Natural killer cell (primary cell): Measurements from ENCODE around the gene ACSM3. TPM values are rescaled to one million over a fixed set of nuclear protein-coding genes. Genes with fewer than 3 reads are reported as not detected.

Experiments
- ATAC-seq, 3 donors: fragments of 150-1000 bp in 2 of 3; fragments of 200-7000 bp in 1 of 3; cut with Tn5 transposase; 1 replicate in 1 of 3; 2 replicates in 2 of 3; pipeline ENCODE4 v1.10.0; 2021; ENCODE audit warnings: mild to moderate bottlenecking in 2 of 3, moderate library complexity in 2 of 3
- DNase-seq, 2 donors: peaks; one replicate each; pipeline versions ENCODE4 v3.0.0 to v3.0.0-alpha.2; 2013 to 2021; ENCODE audit warnings: mixed read lengths in 1 of 2
- H3K27ac ChIP-seq: one replicate; pipeline ENCODE4 v1.5.1; 2013; ENCODE audit warnings: mild to moderate bottlenecking, low read length
- H3K27me3 ChIP-seq: one replicate; pipeline ENCODE4 v1.6.1; 2013; ENCODE audit warnings: low read length; ENCODE audit not compliant: control insufficient read depth, insufficient read depth
- H3K36me3 ChIP-seq: one replicate; pipeline ENCODE4 v1.6.1; 2013; ENCODE audit warnings: low read length; ENCODE audit not compliant: control insufficient read depth, insufficient read depth
- H3K4me1 ChIP-seq: one replicate; pipeline ENCODE4 v1.6.1; 2013; ENCODE audit warnings: low read length; ENCODE audit not compliant: control insufficient read depth, insufficient read depth
- H3K4me3 ChIP-seq: one replicate; pipeline ENCODE4 v1.5.1; 2013; ENCODE audit warnings: low read length
- H3K9me3 ChIP-seq: one replicate; pipeline ENCODE4 v1.6.1; 2013; ENCODE audit warnings: low read length; ENCODE audit not compliant: control insufficient read depth, insufficient read depth
- H3K27ac Mint-ChIP-seq, 2 donors: one replicate each; pipeline ENCODE4 v1.8.0; 2022; ENCODE audit warnings: mild to moderate bottlenecking in 2 of 2, mixed read lengths in 2 of 2, moderate library complexity in 1 of 2
- H3K27me3 Mint-ChIP-seq, 2 donors: one replicate each; pipeline ENCODE4 v1.8.0; 2022; ENCODE audit warnings: low read depth in 2 of 2, mixed read lengths in 2 of 2
- H3K36me3 Mint-ChIP-seq: one replicate; pipeline ENCODE4 v1.8.0; 2022; ENCODE audit warnings: mixed read lengths
- H3K4me1 Mint-ChIP-seq, 2 donors: one replicate each; pipeline ENCODE4 v1.8.0; 2022; ENCODE audit warnings: mixed read lengths in 2 of 2
- H3K4me3 Mint-ChIP-seq: one replicate; pipeline ENCODE4 v1.8.0; 2022; ENCODE audit warnings: mild to moderate bottlenecking, moderate library complexity, mixed read lengths
- H3K9me3 Mint-ChIP-seq, 2 donors: one replicate each; pipeline ENCODE4 v1.8.0; 2022; ENCODE audit warnings: mixed read lengths in 2 of 2
- WGBS: methylation state at CpG from one replicate; pipeline ENCODE4 v1.1.7; 2013; ENCODE audit warnings: missing lambda C conversion rate; ENCODE audit not compliant: insufficient coverage; 5-methylcytosine and 5-hydroxymethylcytosine counted together
- intact Hi-C: fragments of 100-400 bp; cut with micrococcal nuclease; formaldehyde crosslinking; loops from one replicate; pipeline ENCODE4 v1.14.2; 2022
- total RNA-seq, 4 donors: library from RNA; stranded (reverse); fragments of 120-200 nt in 1 of 4; gene quantifications; one replicate each; pipeline versions ENCODE4 v1.2.3 to v1.2.4, GENCODE V29; 2013 to 2022
- TF ChIP-seq, protein P1 (sequence below): fragments of 200-600 bp; IDR thresholded peaks from one replicate; pipeline ENCODE4 v1.8.0; 2022; ENCODE audit warnings: antibody characterized with exemption

ACSM3 gene
- total RNA-seq, 3 donors from 2014 or later (not counting 1 experiment from before 2014, with no cell fraction given): 3.7 to 4.4 (median 4.4) TPM

DNA sequence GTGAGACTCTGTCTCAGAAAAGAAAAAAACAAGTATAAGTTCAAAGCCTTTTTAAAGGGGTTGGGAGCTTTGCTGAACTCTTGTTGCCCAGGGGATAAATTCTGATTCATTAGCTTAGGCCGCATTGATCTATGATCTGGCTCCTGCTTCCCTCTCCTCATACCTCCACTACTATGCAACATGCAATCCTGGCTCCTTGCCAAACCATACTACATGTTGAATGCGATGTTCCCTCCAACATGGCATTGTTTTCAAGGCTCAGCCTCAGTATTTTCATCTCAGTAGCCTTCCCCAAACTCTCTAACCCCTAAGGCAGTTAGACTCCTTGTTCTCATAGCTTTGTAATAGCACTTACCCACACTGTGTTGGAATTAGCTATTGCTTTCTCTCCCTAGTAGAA lies 48.7 kb downstream of the ACSM3 start:
- DNase-seq (no peak), ATAC-seq (no peak)
- Mint-ChIP-seq H3K4me3 (no peak overlapping the region), H3K27ac (no peak overlapping the region), H3K9me3 (no peaks in the 10 kb centered on the region), H3K27me3 (no peaks in the 10 kb centered on the region), H3K36me3 (no peaks in the 10 kb centered on the region), H3K4me1 (peaks cover 7 to 17% of the 10 kb centered on the region in 2 donors)
- TF ChIP-seq, protein P1, sequence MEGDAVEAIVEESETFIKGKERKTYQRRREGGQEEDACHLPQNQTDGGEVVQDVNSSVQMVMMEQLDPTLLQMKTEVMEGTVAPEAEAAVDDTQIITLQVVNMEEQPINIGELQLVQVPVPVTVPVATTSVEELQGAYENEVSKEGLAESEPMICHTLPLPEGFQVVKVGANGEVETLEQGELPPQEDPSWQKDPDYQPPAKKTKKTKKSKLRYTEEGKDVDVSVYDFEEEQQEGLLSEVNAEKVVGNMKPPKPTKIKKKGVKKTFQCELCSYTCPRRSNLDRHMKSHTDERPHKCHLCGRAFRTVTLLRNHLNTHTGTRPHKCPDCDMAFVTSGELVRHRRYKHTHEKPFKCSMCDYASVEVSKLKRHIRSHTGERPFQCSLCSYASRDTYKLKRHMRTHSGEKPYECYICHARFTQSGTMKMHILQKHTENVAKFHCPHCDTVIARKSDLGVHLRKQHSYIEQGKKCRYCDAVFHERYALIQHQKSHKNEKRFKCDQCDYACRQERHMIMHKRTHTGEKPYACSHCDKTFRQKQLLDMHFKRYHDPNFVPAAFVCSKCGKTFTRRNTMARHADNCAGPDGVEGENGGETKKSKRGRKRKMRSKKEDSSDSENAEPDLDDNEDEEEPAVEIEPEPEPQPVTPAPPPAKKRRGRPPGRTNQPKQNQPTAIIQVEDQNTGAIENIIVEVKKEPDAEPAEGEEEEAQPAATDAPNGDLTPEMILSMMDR: no peak
- Histone ChIP-seq H3K4me3 (no peak overlapping the region), H3K27me3 (no peaks in the 10 kb centered on the region), H3K9me3 (no peaks in the 10 kb centered on the region), H3K36me3 (no peaks in the 10 kb centered on the region), H3K27ac (no peak overlapping the region), H3K4me1 (peaks cover 4% of the 10 kb centered on the region)
- WGBS: 80% methylated on average over 2 of the region's 2 CpGs
- intact Hi-C loops: no loop called here

DNA sequence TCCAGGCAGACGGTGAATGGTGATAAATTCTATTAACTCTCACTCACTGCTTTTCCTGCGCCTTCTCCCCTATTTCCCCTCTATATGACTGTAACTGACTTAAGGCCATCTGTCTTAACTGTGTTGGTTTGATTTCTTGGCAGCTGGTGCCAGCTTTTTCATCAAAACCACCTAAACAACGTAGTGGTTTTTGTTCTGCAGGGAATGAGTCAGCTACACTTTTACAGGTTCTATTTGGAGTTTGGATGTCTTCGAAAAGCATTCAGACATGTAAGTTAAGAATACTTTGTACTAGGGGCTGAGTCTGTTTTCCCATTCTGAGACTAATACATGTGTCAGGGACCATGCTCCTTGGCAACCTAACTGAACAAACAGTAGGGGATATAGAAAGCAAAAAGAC lies 51.0 kb downstream of the ACSM3 start:
- Mint-ChIP-seq H3K9me3 (no peaks in the 10 kb centered on the region), H3K4me1 (peaks cover 7 to 8% of the 10 kb centered on the region in 2 donors), H3K4me3 (no peak overlapping the region), H3K27me3 (no peaks in the 10 kb centered on the region), H3K36me3 (no peaks in the 10 kb centered on the region), H3K27ac (peak overlapping the region in 1 of 2 donors; percentile 30)
- Histone ChIP-seq H3K27me3 (no peaks in the 10 kb centered on the region), H3K4me3 (no peak overlapping the region), H3K36me3 (no peaks in the 10 kb centered on the region), H3K9me3 (no peaks in the 10 kb centered on the region), H3K27ac (no peak overlapping the region), H3K4me1 (no peaks in the 10 kb centered on the region)
- 71% methylated on average over 3 of the region's 4 CpGs for WGBS
- no peak for ATAC-seq
- no peak for DNase-seq
- TF ChIP-seq, protein P1: no peak
- intact Hi-C loops: no loop called here

DNA sequence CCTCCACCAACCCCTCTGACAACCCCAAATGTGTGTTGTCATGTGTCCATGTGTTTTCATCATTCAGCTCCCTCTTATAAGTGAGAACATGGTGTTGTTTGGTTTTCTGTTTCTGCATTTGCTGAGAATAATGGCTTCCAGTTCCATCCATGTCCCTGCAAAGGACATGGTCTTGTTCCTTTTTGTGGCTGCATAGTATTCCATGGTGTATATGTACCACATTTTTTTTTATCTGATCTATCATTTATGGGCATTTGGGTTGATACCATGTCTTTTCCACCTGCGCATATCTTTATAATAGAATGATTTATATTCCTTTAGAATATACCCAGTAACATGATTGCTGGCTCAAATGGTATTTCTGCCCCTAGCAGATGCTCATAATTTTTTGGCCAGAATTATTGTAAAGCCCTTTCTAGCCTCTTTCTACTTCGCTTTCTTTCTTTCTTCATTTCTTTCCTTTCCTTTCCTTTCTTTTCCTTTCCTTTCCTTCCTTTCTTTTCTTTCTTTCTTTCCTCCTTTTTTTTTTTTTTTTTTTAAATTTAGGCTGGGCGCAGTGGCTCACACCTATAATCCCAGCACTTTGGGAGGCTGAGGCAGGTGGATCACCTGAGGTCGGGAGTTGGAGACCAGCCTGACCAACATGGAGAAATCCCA lies 55.2 kb downstream of the ACSM3 start:
- H3K4me1 Mint-ChIP-seq: peaks cover 0 to 7% of the 10 kb centered on the region in 2 donors
- ATAC-seq: no peak

More for the DNA sequence above, 55.2 kb downstream of the ACSM3 start:
- intact Hi-C loops: no loop called here
- no peak overlapping the region for H3K27ac ChIP-seq
- no peaks in the 10 kb centered on the region for H3K27me3 ChIP-seq
- TF ChIP-seq, protein P1: no peak
- no peak overlapping the region for H3K4me3 ChIP-seq
- Mint-ChIP-seq H3K27me3 (no peaks in the 10 kb centered on the region), H3K36me3 (no peaks in the 10 kb centered on the region), H3K4me3 (no peak overlapping the region), H3K9me3 (no peaks in the 10 kb centered on the region), H3K27ac (no peak overlapping the region)
- 97% methylated on average over 2 of the region's 4 CpGs for WGBS
- no peaks in the 10 kb centered on the region for H3K36me3 ChIP-seq
- H3K4me1 ChIP-seq: no peaks in the 10 kb centered on the region
- no peak for DNase-seq
- H3K9me3 ChIP-seq: no peaks in the 10 kb centered on the region
